ENCODE data around the gene TTC7B. TPM values are rescaled to one million over a fixed set of nuclear protein-coding genes. Genes with fewer than 3 reads are reported as not detected.

TTC7B gene
- total and polyA plus RNA-seq, 2 experiments from 2014 or later = 68.1 to 75.8 TPM

GRCh38 chr14:90837355-90837754 lies 21.1 kb upstream of the TTC7B start:
- no peaks in the 10 kb centered on the region for H3K36me3 ChIP-seq
- no peaks in the 10 kb centered on the region for H3K4me1 ChIP-seq (ENCODE audit: low read depth)
- no peaks in the 10 kb centered on the region for H3K9me3 ChIP-seq (ENCODE audit: low read depth)
- no peak for TF ChIP-seq CTCF (IDR thresholded peaks at IDR 0.05; ENCODE audit: low read depth, low read length)
- H3K27me3 ChIP-seq = no peaks in the 10 kb centered on the region
- DNase-seq (ENCODE audit: low read depth in 1 of 2, low spot score in 1 of 2) = no peak
- no peak overlapping the region for H3K4me3 ChIP-seq
- H3K27ac ChIP-seq = no peak overlapping the region

DNA sequence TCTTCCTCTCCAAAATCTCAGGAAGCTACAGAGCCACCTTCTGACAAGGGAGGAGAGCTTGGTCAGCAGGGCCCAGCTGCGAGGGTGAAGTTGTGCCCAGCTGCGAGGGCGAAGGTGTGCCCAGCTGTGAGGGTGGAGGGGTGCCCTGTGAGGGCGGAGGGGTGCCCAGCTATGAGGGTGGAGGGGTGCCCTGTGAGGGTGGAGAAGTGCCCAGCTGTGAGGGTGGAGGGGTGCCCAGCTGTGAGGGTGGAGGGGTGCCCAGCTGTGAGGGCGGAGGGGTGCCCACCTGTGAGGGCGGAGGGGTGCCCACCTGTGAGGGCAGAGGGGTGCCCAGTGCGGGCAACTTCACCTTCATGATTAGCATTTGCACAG lies 20.4 kb upstream of the TTC7B start:
- H3K4me1 ChIP-seq (ENCODE audit: low read depth) = no peaks in the 10 kb centered on the region
- no peak for DNase-seq (ENCODE audit: low read depth in 1 of 2, low spot score in 1 of 2)

DNA sequence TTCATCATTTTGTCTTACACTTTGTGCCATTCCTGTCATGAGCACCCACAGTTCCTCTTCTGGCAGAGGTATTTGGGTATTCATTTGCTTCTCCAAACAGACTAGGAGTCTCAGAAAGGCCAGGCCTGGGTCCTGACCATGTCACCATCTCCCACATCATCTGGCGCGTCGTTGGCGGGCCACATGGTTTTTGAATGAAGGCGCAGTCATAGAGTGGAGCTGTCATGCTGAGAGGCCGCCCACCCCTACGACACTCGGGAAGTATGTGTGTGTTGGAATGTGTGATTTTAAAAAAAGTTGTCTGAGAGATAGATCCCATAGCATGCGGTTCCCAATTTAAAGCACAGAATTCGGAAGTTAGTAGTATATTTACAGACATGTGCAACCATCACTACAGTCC lies 15.6 kb upstream of the TTC7B start:
- Histone ChIP-seq H3K4me3 (no peak overlapping the region), H3K36me3 (no peaks in the 10 kb centered on the region), H3K4me1 (ENCODE audit: low read depth) (no peaks in the 10 kb centered on the region), H3K9me3 (ENCODE audit: low read depth) (no peaks in the 10 kb centered on the region), H3K27ac (no peak overlapping the region), H3K27me3 (peaks cover 16% of the 10 kb centered on the region)
- no peak for TF ChIP-seq CTCF (IDR thresholded peaks at IDR 0.05; ENCODE audit: low read depth, low read length)
- no peak for DNase-seq (ENCODE audit: low read depth in 1 of 2, low spot score in 1 of 2)

More for the DNA sequence above, 20.4 kb upstream of the TTC7B start:
- no peaks in the 10 kb centered on the region for H3K36me3 ChIP-seq
- H3K27ac ChIP-seq = no peak overlapping the region
- TF ChIP-seq CTCF (IDR thresholded peaks at IDR 0.05; ENCODE audit: low read depth, low read length) = no peak
- no peaks in the 10 kb centered on the region for H3K9me3 ChIP-seq (ENCODE audit: low read depth)
- H3K27me3 ChIP-seq = no peaks in the 10 kb centered on the region
- no peak overlapping the region for H3K4me3 ChIP-seq

DNA sequence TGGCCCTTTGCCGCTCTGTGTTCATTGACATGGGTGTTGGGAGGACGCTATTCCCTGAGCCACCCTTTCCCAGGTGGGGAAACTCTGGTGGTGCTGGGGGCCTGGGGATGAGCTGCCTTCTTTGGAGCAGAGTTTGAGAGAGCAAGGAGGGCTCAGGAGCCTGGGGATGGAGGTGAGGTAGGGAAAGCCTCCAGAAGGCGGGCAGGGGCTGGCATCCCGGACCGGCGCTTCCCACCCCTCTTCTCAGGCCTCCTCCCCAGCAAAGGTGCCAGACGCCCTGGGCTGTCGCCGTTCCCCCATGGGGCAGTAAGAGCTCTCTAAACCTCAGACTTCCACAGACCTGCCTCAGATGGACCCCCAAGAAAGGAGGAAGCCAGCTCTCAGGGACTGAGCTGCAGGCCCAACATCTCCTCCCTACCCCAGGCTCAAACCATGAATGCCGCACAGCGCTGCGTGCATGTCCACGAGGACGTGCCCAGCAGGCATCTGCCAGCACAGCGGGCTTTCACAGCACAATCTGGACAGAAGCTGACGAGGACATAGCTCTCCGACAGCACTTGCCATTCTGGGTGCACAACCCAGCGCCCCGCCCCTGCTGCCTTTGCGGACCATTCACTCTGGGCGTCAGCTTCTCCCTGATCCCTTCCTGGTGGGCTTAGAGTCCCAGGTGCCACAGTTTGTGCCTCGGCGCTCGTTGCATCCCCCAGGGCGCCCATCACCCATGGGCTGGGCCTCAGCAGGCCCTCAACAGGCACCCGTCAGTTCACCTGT lies 14.9 kb upstream of the TTC7B start:
- Histone ChIP-seq H3K36me3 (no peaks in the 10 kb centered on the region), H3K9me3 (ENCODE audit: low read depth) (no peaks in the 10 kb centered on the region), H3K27ac (no peak overlapping the region), H3K4me1 (ENCODE audit: low read depth) (no peaks in the 10 kb centered on the region), H3K27me3 (peaks cover 16% of the 10 kb centered on the region), H3K4me3 (no peak overlapping the region)
- no peak for DNase-seq (ENCODE audit: low read depth in 1 of 2, low spot score in 1 of 2)
- no peak for TF ChIP-seq CTCF (IDR thresholded peaks at IDR 0.05; ENCODE audit: low read depth, low read length)

DNA sequence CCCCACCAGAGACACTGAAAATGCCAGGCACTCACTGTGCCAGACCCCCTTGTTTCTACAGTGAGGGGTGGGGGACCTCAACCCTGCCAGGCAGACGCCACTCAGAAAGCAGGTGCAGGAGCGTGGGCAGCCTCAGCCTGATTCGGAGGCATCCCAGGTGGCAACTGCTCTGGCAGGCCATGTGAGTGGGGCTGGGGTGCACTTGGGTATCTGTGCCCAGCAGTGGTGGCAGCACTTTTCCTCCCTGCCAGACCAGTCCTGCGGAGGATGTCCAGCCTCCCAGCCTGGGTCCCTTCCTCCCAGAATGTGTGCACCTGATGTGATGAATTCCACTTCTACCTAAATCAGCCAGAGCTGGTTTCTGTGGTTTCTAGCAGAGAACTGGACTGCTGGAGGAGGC lies 13.4 kb upstream of the TTC7B start:
- H3K9me3 ChIP-seq (ENCODE audit: low read depth) = no peaks in the 10 kb centered on the region
- no peaks in the 10 kb centered on the region for H3K36me3 ChIP-seq
- DNase-seq (ENCODE audit: low read depth in 1 of 2, low spot score in 1 of 2) = no peak
- peaks cover 16% of the 10 kb centered on the region for H3K27me3 ChIP-seq
- H3K4me3 ChIP-seq = no peak overlapping the region
- no peak overlapping the region for H3K27ac ChIP-seq
- no peaks in the 10 kb centered on the region for H3K4me1 ChIP-seq (ENCODE audit: low read depth)
- TF ChIP-seq CTCF (IDR thresholded peaks at IDR 0.05; ENCODE audit: low read depth, low read length) = no peak

All from cardiac muscle cell (in vitro differentiated cells and primary cell).